ENCODE measurements around the gene ITPR3. TPM values are rescaled to one million over a fixed set of nuclear protein-coding genes. Genes with fewer than 3 reads are reported as not detected.

ITPR3 gene
- polyA plus RNA-seq, 1 of the 3 experiments (the other 2 are of a cell fraction), result 8.1 TPM

DNA sequence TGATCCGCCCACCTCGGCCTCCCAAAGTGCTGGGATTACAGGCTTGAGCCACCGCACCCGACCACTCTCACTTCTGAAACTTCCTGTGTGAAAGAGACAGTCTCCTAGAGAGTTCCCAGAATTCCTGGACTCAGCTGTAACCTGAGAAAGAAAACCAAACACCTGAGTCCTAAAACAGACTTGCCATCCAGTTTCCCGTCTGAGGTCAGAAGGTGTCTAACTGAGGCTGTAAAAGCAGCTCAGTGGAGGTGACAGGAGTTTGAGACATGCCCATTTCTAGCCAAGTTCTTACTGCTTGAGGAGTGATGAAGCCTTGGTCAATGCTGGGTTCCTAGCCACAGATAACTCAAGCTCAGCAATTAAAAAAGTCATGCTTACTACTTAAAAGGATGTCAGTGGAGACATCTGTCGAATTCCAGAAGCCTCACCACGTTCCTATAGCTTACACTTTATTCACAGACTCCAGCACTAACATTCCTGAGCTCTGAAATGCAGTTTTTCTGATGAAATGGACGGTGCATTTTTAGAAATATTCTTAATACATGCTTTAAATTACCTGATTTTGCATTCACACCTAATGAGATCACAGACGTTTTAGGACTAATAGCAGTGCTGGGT lies 84.3 kb downstream of the ITPR3 start (continued):
- no peak for TF ChIP-seq EP300 (IDR thresholded peaks at IDR 0.05; ENCODE audit: borderline replicate concordance in 1 of 2, low read depth in 1 of 2, low read length in 1 of 2)
- no peak for TF ChIP-seq RFX5 (IDR thresholded peaks at IDR 0.05; ENCODE audit: low read length)
- no peak for TF ChIP-seq JUND (IDR thresholded peaks at IDR 0.05)

DNA sequence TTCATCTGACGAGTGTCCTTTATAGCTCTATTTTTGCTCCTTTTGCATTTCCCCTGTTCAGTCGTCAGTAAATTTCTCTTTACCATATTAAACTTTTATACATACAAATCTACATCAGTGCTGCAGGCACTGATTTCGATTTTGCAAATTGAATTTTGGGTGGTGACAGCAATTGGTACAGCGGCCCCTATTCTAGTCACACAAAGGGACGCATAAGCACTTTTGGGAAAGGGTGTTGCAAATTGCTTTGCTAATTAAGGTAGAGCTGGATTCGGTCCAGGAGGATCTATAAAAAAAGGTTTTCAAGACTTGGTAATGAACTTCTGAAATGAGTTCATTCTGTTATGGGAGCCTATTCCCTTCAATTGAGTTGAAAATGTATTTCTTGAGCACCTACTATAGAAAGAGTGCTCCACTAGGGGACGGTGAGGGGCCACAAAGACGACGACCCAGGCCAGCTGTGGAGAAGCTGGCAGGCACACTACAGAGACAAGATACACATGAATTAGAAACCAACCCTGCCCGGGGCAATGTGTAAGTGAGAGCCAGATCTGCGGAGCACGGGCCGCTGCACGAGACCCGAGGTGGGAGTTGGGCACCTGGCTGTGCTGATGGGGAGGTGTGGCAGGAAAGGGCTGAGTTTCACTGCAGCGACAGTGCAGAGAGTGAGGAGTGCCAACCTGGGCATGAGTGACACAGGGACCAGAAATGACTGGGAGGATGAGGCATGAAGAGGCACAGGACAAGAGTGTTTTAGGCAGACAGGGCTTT lies 85.0 kb downstream of the ITPR3 start:
- H3K9ac ChIP-seq, result no peak overlapping the region
- ChIA-PET POLR2A (interaction anchor here (1.2 kb wide), 1 partner anchor 99 kb away, joined by 3 read pairs; no protein-coding TSS in a partner anchor), CTCF (interaction anchor here (0.7 to 9.7 kb wide), 4 partner anchors 34 to 437 kb away, joined by 3 to 188 read pairs (median 3); no protein-coding TSS in a partner anchor)
- H3K36me3 ChIP-seq (replicated peaks in 1 of 2; ENCODE audit: control insufficient read depth in 1 of 2, insufficient read depth in 2 of 2, low read length in 1 of 2), result peaks cover 7 to 33% of the 10 kb centered on the region in 2 experiments
- no peak for DNase-seq
- no peaks in the 10 kb centered on the region for H4K20me1 ChIP-seq (ENCODE audit: insufficient read depth)
- peaks cover 26% of the 10 kb centered on the region; the same call in 1 of the 2 replicates for H3K79me2 ChIP-seq (ENCODE audit: insufficient read depth)
- H3K9me2 ChIP-seq, result no peaks in the 10 kb centered on the region
- TF ChIP-seq RAD21 (IDR thresholded peaks at IDR 0.05; ENCODE audit: low read length) (no peak), SMC3 (IDR thresholded peaks at IDR 0.05; ENCODE audit: low read depth, low read length) (no peak), FOXJ3 (CRISPR knock-in tag; IDR thresholded peaks at IDR 0.05) (no peak), GATA2 (CRISPR knock-in tag; IDR thresholded peaks at IDR 0.05) (no peak), CHD2 (IDR thresholded peaks at IDR 0.05; ENCODE audit: low read length, partially characterized antibody) (no peak), MEF2A (IDR thresholded peaks at IDR 0.05; ENCODE audit: borderline replicate concordance, low read depth) (no peak), TCF12 (IDR thresholded peaks at IDR 0.05) (no peak), YY1 (IDR thresholded peaks at IDR 0.05; ENCODE audit: low read depth) (no peak), FOSL2 (IDR thresholded peaks at IDR 0.05; ENCODE audit: borderline replicate concordance, low read depth) (no peak), ZBTB33 (IDR thresholded peaks at IDR 0.05; ENCODE audit: borderline replicate concordance, low read depth) (no peak), RFX5 (IDR thresholded peaks at IDR 0.05; ENCODE audit: low read length) (no peak), EZH2phosphoT487 (IDR thresholded peaks at IDR 0.05; ENCODE audit: borderline replicate concordance, low read depth) (no peak), POLR2AphosphoS5 (IDR thresholded peaks at IDR 0.05; ENCODE audit: low read depth, low read length) (no peak), TEAD4 (IDR thresholded peaks at IDR 0.05; ENCODE audit: borderline replicate concordance, insufficient read depth) (no peak), GABPA (IDR thresholded peaks at IDR 0.05; ENCODE audit: low read depth) (no peak), NRF1 (IDR thresholded peaks at IDR 0.05; ENCODE audit: low read depth, low read length) (no peak), TAF1 (IDR thresholded peaks at IDR 0.05; ENCODE audit: borderline replicate concordance, low read depth, low read length) (no peak), SIN3A (IDR thresholded peaks at IDR 0.05; ENCODE audit: borderline replicate concordance, low read depth, low read length) (no peak)
- TF ChIP-seq, protein P1, sequence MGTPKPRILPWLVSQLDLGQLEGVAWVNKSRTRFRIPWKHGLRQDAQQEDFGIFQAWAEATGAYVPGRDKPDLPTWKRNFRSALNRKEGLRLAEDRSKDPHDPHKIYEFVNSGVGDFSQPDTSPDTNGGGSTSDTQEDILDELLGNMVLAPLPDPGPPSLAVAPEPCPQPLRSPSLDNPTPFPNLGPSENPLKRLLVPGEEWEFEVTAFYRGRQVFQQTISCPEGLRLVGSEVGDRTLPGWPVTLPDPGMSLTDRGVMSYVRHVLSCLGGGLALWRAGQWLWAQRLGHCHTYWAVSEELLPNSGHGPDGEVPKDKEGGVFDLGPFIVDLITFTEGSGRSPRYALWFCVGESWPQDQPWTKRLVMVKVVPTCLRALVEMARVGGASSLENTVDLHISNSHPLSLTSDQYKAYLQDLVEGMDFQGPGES (IDR thresholded peaks at IDR 0.05; ENCODE audit: low read depth, low read length), result no peak
- no peak overlapping the region for H3K4me2 ChIP-seq
- no peaks in the 10 kb centered on the region for H3K27me3 ChIP-seq (ENCODE audit: insufficient read depth)
- 84% methylated on average over 16 of the region's 16 CpGs for WGBS (ENCODE audit: low lambda C conversion rate)
- H3K9me3 ChIP-seq, result no peaks in the 10 kb centered on the region
- peaks cover 8 to 15% of the 10 kb centered on the region in 2 experiments; a peak in 3 of 4 replicates for H3K4me1 ChIP-seq (ENCODE audit: control insufficient read depth in 1 of 2, insufficient read depth in 2 of 2, low read depth in 1 of 2, low read length in 1 of 2)
- peaks cover 4% of the 10 kb centered on the region for H3F3A ChIP-seq (replicated peaks; ENCODE audit: insufficient read depth)
- no peak overlapping the region for H2AFZ ChIP-seq (ENCODE audit: low read depth)
- no peak overlapping the region for H3K4me3 ChIP-seq (ENCODE audit: low read depth in 2 of 2, low read length in 1 of 2)
- H3K27ac ChIP-seq (ENCODE audit: low read depth in 2 of 2, low read length in 1 of 2), result no peak overlapping the region
